ENCODE results near the gene HYOU1.

DNA sequence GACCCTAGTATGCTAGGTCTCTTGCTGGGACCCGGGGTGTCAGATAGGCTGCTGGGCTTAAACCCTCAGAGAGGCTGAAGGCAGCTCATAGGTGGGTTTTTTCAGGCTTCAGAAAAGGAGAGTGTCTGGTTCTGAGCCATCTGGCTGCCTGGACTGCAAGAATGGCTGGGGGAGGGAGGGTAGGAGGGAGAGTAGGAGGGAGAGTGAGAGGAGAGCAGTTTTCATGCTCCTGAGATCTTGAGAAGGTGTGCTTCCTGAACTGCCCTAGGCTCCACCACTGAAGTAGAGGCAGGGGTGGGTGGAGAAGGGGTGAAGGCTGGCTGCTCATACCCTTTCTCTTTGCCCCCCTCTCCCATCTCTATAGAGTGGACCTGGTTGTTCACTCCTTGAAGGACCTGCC, 32.3 kb upstream of the HYOU1 start:
- TF ChIP-seq, protein P1, sequence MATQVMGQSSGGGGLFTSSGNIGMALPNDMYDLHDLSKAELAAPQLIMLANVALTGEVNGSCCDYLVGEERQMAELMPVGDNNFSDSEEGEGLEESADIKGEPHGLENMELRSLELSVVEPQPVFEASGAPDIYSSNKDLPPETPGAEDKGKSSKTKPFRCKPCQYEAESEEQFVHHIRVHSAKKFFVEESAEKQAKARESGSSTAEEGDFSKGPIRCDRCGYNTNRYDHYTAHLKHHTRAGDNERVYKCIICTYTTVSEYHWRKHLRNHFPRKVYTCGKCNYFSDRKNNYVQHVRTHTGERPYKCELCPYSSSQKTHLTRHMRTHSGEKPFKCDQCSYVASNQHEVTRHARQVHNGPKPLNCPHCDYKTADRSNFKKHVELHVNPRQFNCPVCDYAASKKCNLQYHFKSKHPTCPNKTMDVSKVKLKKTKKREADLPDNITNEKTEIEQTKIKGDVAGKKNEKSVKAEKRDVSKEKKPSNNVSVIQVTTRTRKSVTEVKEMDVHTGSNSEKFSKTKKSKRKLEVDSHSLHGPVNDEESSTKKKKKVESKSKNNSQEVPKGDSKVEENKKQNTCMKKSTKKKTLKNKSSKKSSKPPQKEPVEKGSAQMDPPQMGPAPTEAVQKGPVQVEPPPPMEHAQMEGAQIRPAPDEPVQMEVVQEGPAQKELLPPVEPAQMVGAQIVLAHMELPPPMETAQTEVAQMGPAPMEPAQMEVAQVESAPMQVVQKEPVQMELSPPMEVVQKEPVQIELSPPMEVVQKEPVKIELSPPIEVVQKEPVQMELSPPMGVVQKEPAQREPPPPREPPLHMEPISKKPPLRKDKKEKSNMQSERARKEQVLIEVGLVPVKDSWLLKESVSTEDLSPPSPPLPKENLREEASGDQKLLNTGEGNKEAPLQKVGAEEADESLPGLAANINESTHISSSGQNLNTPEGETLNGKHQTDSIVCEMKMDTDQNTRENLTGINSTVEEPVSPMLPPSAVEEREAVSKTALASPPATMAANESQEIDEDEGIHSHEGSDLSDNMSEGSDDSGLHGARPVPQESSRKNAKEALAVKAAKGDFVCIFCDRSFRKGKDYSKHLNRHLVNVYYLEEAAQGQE (IDR thresholded peaks at IDR 0.05; ENCODE audit: low read depth, low read length) = no peak
- TF ChIP-seq NFIC (IDR thresholded peaks at IDR 0.05; ENCODE audit: borderline replicate concordance) = no peak
- no peak for TF ChIP-seq RFX5 (IDR thresholded peaks at IDR 0.05; ENCODE audit: low read length)
- TF ChIP-seq RXRA (IDR thresholded peaks at IDR 0.05; ENCODE audit: borderline replicate concordance, low read depth) = no peak
- no peak for TF ChIP-seq RAD21 (IDR thresholded peaks at IDR 0.05; ENCODE audit: low read length)
- TF ChIP-seq EZH2phosphoT487 (IDR thresholded peaks at IDR 0.05; ENCODE audit: borderline replicate concordance, low read depth) = no peak
- TF ChIP-seq, protein P2, sequence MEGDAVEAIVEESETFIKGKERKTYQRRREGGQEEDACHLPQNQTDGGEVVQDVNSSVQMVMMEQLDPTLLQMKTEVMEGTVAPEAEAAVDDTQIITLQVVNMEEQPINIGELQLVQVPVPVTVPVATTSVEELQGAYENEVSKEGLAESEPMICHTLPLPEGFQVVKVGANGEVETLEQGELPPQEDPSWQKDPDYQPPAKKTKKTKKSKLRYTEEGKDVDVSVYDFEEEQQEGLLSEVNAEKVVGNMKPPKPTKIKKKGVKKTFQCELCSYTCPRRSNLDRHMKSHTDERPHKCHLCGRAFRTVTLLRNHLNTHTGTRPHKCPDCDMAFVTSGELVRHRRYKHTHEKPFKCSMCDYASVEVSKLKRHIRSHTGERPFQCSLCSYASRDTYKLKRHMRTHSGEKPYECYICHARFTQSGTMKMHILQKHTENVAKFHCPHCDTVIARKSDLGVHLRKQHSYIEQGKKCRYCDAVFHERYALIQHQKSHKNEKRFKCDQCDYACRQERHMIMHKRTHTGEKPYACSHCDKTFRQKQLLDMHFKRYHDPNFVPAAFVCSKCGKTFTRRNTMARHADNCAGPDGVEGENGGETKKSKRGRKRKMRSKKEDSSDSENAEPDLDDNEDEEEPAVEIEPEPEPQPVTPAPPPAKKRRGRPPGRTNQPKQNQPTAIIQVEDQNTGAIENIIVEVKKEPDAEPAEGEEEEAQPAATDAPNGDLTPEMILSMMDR (IDR thresholded peaks at IDR 0.05) = no peak
- no peak for TF ChIP-seq GABPA (IDR thresholded peaks at IDR 0.05; ENCODE audit: low read depth)
- TF ChIP-seq, protein P3, sequence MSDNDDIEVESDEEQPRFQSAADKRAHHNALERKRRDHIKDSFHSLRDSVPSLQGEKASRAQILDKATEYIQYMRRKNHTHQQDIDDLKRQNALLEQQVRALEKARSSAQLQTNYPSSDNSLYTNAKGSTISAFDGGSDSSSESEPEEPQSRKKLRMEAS (IDR thresholded peaks at IDR 0.05; ENCODE audit: low read depth) = no peak
- no peak for TF ChIP-seq POLR2AphosphoS5 (IDR thresholded peaks at IDR 0.05; ENCODE audit: low read depth, low read length)
- TF ChIP-seq EP300 (IDR thresholded peaks at IDR 0.05; ENCODE audit: borderline replicate concordance in 1 of 2, low read depth in 1 of 2, low read length in 1 of 2) = no peak
